ENCODE measurements around the gene PRKG1. TPM values are rescaled to one million over a fixed set of nuclear protein-coding genes. Genes with fewer than 3 reads are reported as not detected.
"Not testable (repeated sequence)": the region's sequence is repeated elsewhere in the genome, so short reads cannot be mapped to it uniquely, and the experiment has no call there.

Gene PRKG1
- total RNA-seq, 1 donor from 2014 or later = not detected

GRCh38 chr10:51743146-51743545 is 668.9 kb downstream of the PRKG1 start:
- intact Hi-C loops (cut with micrococcal nuclease) = no loop called here

GRCh38 chr10:51744235-51745000 is 670.1 kb downstream of the PRKG1 start:
- intact Hi-C loops (cut with micrococcal nuclease) = no loop called here

- intact Hi-C loops (cut with micrococcal nuclease) = no loop called here
Measured at GRCh38 chr10:51745397-51745796, 671.1 kb downstream of the PRKG1 start.

GRCh38 chr10:51747216-51747615 is 672.9 kb downstream of the PRKG1 start:
- intact Hi-C loops (cut with micrococcal nuclease) = no loop called here

GRCh38 chr10:51748959-51749358 is 674.7 kb downstream of the PRKG1 start:
- intact Hi-C loops (cut with micrococcal nuclease) = no loop called here

- intact Hi-C loops (cut with micrococcal nuclease) = no loop called here
Measured at GRCh38 chr10:51758366-51758765, 684.1 kb downstream of the PRKG1 start.

GRCh38 chr10:51758838-51759237 is 684.6 kb downstream of the PRKG1 start:
- intact Hi-C loops (cut with micrococcal nuclease) = not testable (repeated sequence)

GRCh38 chr10:51759896-51760534 is 685.7 kb downstream of the PRKG1 start:
- intact Hi-C loops (cut with micrococcal nuclease) = no loop called here

- intact Hi-C loops (cut with micrococcal nuclease) = no loop called here
Measured at GRCh38 chr10:51760864-51761640, 686.8 kb downstream of the PRKG1 start.

- intact Hi-C loops (cut with micrococcal nuclease) = no loop called here
Measured at GRCh38 chr10:51763746-51764145, 689.5 kb downstream of the PRKG1 start.

GRCh38 chr10:51765284-51765971 is 691.1 kb downstream of the PRKG1 start:
- intact Hi-C loops (cut with micrococcal nuclease) = no loop called here

- intact Hi-C loops (cut with micrococcal nuclease) = no loop called here
Measured at GRCh38 chr10:51766423-51767102, 692.3 kb downstream of the PRKG1 start.

GRCh38 chr10:51767103-51767763 is 692.9 kb downstream of the PRKG1 start:
- intact Hi-C loops (cut with micrococcal nuclease) = no loop called here

GRCh38 chr10:51768886-51769465 is 694.7 kb downstream of the PRKG1 start:
- intact Hi-C loops (cut with micrococcal nuclease) = no loop called here

- intact Hi-C loops (cut with micrococcal nuclease) = no loop called here
Measured at GRCh38 chr10:51770709-51771108, 696.4 kb downstream of the PRKG1 start.

- intact Hi-C loops (cut with micrococcal nuclease) = no loop called here
Measured at GRCh38 chr10:51772387-51772786, 698.1 kb downstream of the PRKG1 start.

GRCh38 chr10:51773681-51774080 is 699.4 kb downstream of the PRKG1 start:
- intact Hi-C loops (cut with micrococcal nuclease) = no loop called here

GRCh38 chr10:51783941-51784340 is 709.7 kb downstream of the PRKG1 start:
- intact Hi-C loops (cut with micrococcal nuclease) = no loop called here

GRCh38 chr10:51786016-51786683 is 711.9 kb downstream of the PRKG1 start:
- intact Hi-C loops (cut with micrococcal nuclease) = no loop called here

- intact Hi-C loops (cut with micrococcal nuclease) = no loop called here
Measured at GRCh38 chr10:51786684-51787035, 712.4 kb downstream of the PRKG1 start.

Measured in T-helper 1 cell treated with Interleukin-12 subunit alpha and Interleukin-12 subunit beta and Interleukin-4 antibody, amounts not matched to agents 30 ng/mL and 1 ng/mL, for 36 hours (primary cell).